DOHH2 (cell line): Measurements from ENCODE around the gene DNAL4.

Experiments used
- EZH2phosphoT487 ChIP-seq: fragments of 200-600 bp; sonication (generic); IDR thresholded peaks from 2 replicates; pipeline ENCODE4 v1.6.1; 2017; ENCODE audit warnings: borderline replicate concordance, mild to moderate bottlenecking, antibody characterized with exemption, low read length, moderate library complexity, mixed read lengths
- TF ChIP-seq, protein P1 (sequence below): fragments of 200-600 bp; sonication (generic); IDR thresholded peaks from one replicate; pipeline ENCODE4 v1.5.1; 2014; ENCODE audit warnings: antibody characterized with exemption, mild to moderate bottlenecking, low read depth, low read length; ENCODE audit not compliant: poor library complexity, severe bottlenecking

DNA sequence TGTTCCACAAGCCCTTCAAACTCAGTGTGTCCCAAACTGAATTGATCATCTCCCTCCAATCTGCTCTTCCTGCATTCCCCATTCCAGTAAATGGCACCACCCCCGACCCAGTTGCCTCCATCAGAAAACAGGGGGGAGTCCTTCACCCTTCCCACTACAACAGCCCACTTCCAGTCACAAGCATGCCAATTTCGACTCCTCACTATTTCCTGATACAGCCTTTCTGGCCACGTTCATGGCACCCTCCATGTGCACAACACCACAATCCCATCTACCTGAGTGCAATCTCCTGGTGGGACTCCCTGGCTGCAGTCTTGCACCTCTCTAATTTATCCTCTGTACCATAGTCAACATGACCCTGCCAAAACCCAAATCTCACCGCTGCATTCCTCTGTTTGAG lies 1.6 kb upstream of the DNAL4 start:
- TF ChIP-seq, protein P1, sequence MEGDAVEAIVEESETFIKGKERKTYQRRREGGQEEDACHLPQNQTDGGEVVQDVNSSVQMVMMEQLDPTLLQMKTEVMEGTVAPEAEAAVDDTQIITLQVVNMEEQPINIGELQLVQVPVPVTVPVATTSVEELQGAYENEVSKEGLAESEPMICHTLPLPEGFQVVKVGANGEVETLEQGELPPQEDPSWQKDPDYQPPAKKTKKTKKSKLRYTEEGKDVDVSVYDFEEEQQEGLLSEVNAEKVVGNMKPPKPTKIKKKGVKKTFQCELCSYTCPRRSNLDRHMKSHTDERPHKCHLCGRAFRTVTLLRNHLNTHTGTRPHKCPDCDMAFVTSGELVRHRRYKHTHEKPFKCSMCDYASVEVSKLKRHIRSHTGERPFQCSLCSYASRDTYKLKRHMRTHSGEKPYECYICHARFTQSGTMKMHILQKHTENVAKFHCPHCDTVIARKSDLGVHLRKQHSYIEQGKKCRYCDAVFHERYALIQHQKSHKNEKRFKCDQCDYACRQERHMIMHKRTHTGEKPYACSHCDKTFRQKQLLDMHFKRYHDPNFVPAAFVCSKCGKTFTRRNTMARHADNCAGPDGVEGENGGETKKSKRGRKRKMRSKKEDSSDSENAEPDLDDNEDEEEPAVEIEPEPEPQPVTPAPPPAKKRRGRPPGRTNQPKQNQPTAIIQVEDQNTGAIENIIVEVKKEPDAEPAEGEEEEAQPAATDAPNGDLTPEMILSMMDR = no peak
- no peak for TF ChIP-seq EZH2phosphoT487
